ENCODE measurements around the gene MRM3.
"Not testable (repeated sequence)": the region's sequence is repeated elsewhere in the genome, so short reads cannot be mapped to it uniquely, and the experiment has no call there.

The MRM3 gene

DNA sequence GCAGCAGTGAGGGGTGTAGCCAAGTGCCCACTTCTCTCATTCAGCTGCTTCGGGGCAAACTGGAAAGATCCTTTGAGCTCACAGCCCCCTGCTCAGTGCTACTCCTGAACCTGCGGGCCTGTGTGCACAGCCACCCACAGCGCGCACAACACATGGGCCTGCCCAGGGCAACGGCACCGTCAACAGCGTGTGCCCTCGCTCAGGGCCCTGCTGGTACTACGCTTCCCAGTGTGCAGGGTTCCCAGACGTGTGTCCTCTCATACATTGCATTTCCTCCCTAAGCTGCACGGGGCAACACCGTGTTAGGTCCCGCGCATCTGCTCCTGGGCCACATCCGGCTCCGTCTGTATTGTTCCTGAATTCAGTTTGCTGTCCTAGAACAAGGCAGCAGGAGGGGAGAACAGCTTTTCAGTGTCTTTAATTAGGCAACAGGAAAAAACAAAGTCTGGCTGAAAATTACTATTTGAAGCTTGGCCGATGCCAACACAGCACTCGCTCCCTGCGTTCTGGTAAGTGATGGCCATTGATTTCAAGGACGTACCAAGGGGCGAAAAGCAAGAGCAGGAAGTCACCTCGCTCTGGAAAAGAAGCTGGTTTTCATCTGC lies 15.2 kb downstream of the MRM3 start:
- no peak for DNase-seq

DNA sequence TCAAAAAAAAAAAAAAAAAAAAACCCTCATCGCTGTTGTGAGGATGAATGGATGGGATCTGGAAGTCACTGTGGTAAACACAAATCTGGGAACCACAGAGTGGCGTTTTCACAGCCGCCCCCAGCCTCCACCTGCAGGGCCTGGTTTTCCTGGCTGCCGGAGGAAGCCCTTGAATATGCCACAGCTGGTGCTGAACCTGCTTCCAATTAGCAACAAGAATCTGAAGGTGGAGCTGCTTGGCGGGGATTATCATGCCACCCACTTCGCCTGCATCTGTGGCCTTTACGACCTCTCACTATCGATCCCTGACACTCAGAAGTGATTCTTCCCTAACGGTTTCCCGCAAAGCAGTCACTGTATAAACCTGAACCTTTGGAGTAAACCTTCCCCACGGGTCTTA lies 16.1 kb downstream of the MRM3 start:
- no peak for DNase-seq

DNA sequence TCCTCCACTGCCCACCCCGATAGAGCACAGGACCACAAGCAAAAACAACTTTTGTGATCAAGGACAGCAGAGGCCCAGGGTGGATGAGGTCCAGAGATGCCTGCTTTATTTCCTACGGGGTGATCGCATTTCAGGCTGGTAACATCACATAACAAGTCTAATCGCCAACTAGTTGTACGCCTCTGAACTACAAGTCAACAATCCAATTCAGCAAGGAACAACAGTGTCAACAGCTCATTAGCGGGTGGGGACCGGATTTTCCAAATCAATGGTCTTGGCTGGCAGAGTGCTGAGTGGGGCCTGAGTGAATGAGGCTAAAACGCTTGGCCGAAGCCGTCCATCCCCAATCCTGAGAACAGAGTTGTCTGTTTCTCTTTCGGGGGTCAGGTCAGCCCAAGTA lies 17.1 kb downstream of the MRM3 start:
- no peak for DNase-seq

DNA sequence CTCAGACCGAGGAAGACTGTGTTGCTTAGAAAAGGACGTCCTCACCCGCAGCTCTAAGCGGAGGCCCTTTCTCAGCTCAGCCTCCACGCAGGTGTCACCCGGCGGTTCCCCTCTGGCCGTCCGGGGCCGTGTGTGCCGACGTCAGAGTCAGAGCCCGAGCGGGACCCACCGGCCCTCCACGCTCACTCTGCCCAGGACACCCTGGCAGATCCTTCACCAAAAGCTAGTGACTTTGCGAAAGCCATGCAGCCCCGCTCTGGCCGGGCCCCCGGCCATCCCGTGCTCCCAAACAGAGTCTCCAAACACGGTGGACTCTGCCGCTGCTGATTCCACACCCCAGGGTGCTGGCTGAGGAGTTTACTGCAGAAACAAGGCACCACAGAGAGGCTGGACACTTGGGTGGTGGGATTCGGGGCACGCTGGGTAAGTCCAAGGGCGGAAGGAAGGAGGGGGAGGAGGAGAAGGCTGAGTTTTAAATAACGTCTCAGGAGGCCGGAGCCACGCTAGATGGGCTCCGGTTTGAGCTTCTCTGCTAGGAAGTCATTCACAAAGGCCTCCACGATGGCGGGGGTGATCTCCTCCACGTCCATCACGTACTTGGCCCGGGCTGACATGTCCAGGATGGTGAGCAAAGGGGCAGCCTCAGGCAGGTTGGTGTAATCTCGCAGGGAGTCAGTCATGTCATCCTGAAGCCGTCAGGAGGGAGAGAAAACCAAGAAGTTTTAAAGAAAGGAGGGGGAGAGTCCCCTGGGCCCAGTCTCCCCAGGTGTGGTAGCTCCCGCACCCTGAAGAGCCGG lies 18.5 kb downstream of the MRM3 start:
- no peak for DNase-seq

DNA sequence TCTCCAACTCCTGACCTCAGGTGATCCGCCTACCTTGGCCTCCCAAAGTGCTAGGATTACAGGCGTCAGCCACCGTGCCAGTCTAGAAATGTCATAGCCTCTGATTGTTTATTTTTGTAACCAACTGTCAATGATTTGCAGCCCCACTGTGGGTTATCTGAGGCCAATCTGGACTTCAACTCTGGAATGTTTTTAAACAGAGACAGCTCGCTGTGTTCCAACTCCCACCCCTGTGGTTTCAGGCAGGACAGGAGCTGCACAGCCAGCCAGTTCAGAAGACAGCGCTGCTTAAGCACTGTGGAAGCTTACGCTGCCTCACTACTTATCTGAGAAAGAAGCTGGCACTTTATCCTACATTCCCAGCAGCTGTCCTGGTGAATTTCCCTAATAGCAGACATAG lies 19.5 kb downstream of the MRM3 start:
- DNase-seq: no peak

DNA sequence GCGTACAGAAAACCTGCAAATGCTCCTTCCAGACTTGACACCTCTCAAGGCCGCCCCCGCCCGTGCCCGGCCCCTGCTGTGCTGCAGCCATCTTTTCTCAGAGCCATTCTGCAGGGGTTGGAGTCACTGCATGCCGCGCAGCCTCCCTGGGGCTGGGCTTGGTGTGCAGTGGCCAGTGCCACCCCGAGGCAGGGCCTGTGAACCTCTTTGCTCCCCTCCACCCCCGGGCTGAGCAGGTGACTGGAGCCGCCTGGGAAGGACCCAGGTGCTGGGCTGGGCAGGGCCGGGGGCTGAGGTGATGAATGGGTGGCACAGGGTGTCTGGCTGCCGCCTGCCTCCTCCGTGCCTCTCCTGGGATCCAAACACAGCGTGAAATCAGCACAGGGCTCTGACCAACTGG lies 20.3 kb downstream of the MRM3 start:
- DNase-seq: no peak

DNA sequence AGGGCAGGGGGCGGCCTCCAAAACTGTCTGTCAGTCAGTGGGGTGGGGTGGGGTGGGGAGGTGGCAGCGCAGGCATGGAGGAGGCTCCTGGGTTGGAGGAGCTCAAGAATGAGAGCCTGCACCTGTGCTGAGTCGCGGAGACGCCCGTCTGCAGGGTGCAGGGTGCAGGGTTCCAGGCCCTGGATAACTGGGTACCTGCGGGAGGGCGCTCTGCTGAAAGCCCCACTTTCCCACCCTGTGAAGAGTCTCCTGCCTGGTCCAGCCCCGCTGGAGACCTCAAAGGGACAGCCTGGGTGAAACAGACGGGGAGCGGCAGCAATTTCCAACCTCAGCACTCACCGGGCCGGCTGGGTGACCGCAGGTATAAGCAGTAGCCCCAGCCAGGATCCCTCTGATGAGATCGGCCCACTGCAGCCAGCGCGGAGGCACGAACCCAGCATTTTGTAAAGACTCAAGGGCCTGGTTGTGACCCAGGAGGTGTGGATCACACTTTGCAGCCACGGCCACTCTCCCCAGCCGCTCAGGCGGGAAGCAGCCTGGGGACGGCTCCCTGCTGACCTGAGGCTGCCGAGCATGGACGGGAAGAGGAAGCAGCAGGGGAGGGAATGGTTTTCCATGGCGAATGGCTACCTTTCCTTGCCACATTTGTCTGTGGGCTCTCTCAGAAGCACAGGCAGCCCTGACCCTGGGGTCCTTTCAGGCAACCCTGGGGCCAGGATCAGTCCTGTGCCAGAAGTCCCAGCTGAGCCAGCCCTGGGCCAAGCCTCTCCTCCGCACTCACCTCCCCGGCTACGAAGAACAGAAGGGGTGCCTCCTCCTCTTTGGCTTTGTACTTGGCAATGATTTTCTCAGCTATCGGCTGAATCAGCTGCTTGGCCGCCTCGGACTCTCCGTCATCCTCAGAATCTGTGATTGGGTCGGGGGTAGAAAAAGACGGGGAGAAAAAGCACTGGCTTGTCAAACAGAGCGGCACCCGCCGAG lies 21.0 kb downstream of the MRM3 start:
- no peak for DNase-seq

DNA sequence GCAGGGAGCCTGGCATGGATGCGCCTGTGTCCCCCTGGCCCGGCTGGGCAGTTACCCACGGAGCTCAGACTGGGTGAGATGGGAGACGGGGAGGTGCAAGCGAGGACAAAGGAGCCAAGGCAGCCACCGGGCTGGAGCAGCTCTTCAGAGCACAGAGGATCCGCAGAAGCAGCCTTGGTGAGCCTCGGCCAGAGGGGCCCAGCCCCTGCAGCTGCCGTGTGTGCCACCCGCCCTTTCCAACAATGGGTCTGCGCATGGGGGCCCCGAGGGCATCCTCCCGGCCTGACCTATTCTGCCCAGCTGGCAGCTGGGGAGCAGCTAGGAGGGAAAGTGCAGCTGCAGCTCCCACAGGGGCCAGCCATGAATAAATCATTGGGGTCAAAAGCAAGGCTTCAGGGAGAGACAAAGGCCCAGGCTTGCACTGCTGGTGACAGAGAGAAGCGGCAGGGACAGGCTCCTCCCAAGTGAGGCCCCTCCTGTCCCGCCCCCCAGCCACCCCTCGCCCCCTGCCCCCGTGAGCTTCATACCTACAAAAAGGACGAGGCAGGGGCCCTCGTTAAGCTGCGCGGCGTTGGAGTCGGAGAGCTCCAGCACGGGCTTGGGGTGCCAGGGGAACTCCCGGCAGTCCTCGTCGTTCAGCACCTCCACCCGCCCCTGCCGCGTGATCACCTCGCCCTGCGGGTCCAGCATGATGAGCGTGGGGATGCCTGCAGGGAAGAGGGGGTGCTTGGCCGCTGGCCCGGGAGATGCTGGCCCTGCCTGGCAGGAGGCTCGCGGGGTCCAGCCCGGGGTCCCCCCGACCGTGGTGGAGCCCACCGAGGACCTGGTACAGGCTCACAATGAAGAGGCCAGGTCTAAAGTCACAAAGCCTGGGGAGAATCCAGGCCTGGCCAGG lies 22.6 kb downstream of the MRM3 start:
- DNase-seq: peak; percentile 15

DNA sequence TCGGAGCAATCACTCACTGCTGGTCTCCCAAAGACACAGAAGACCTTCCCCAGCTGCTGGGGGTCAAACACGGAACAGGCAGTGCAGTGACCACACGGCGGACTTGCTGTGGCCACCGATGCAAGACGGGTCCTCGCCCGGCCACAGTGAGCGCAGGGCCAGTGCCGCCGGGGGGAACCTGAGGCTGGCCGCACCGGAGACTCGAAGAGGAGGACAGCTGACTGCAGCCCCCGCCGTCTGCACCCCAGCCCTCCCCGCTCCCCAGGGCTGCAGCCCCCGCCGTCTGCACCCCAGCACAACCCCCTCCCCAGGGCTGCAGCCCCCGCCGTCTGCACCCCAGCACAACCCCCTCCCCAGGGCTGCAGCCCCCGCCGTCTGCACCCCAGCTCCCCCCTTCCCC lies 23.7 kb downstream of the MRM3 start:
- DNase-seq: not testable (repeated sequence)

DNA sequence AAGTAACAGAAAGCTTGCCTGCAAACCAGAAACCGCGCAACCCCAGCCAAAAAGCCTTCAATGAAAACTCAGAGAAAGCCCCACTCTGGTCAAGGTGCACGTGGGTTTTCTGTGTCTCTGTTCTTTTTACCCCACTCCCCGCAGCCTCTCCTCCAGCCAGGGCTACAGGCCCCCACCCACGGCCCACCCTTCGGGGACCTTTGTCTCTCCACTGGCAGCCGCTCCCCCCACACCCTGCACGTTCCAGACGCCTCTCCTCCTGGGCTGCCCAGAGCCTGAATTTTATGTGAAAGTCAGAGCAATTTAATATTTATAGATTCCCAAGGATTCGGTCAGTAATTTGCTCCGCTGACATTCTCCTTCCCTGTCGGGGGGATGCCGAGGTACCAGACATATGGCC lies 24.2 kb downstream of the MRM3 start:
- no peak for DNase-seq

DNA sequence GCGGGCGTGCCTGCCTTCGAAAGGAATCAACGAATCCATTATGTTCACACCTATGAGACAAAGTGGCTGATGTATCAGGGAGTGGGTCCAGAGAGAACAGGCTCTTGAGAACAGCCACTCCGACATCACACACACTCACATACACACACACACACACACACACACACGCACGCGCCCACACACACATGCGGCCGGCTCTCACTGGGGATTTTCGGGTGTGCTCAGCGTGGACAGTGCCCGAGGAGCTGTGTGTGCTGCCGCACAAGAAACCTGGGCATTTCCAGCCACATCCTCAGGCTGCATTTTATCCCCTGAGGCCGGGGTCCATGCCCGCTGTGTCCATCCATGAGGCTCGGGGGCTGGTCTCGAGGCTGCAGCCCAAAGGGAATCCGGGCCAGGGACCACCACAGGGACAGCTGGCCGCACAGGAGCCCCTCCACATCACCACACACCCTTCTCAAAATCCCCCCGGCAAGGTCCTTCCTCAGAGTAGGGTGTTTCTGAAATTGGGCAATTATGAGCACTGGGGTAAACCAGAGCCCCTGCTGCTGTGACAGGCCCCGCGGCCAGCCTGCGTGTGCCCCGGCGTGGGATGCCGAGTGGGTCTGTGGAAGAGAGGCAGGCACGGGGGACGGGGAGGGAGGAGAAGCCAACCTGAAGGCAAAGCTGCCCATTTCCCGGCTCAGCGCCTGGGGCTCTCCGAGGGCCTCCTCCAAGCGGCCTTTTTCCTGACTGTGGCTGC lies 24.8 kb downstream of the MRM3 start:
- no peak for DNase-seq

DNA sequence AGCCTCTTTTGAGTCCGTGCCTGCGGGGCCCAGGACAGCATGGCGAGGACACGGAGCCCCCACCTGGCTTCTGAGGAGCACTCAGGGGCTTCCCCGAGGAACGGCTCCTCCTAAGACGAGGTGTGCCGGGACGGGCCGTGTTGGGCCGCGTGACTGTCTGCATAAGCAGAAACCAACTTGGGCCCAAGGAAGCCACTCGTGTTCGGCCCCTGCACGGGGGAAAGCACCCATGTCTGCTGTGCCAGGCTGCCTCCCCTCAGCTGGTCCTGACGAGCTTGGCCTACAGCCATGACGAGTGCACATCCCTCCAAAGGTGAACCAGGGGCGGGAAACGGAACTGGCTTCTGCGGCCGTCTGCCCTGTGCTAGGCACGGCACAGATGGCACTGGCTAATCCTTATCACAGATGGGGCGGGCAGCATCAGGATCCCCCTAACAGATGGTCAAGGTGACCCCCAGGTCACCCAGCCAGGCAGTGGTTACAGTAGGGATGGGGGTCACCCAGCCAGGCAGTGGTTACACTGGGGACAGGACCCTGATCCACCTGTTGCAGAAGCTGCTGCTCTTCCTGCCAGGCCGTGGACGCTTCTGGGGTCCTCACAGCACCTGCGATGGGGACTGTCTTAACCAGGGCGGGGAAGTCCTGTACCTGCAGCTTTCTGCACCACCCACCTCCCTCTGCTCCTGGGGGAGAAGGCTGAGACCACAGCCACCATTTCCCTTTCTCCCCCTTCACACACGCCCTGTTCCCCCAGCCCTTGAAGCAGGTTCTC lies 25.6 kb downstream of the MRM3 start:
- DNase-seq: no peak

DNA sequence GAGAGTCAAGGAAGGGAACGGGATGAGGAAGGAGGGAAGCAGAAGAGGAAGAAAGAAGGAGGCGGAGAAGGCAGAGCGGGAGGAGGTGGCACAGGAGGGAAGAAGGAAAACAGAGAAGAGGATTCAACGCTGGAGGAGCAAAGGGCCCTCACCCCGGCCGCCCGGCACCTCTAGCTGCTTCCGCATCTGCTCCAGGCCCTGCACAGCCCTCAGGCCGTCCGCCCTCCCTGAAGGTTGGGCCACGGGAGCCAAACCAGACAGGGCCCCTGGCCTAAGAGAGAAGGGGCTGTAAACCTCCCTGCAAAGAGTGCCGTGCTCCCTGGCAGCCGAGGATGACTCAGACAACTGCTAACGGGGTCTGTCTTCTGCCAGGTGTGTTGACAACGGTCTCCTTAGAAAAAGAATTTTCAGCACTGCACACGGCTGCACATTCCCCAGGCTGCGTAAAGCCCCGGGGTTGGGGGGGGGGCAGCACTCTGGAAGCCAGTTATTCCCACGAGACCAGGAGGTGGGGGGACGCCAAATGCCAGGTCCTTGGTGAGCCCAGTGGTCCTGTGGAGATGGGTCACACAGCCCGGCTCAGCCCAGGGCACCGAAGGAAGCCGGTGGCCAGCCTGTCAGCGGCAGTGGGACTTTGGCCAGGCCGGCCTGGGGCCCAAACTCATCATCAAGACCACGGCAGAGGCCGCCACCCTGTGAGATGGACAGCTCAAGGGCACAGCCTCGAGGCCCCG lies 29.1 kb downstream of the MRM3 start:
- DNase-seq: no peak

DNA sequence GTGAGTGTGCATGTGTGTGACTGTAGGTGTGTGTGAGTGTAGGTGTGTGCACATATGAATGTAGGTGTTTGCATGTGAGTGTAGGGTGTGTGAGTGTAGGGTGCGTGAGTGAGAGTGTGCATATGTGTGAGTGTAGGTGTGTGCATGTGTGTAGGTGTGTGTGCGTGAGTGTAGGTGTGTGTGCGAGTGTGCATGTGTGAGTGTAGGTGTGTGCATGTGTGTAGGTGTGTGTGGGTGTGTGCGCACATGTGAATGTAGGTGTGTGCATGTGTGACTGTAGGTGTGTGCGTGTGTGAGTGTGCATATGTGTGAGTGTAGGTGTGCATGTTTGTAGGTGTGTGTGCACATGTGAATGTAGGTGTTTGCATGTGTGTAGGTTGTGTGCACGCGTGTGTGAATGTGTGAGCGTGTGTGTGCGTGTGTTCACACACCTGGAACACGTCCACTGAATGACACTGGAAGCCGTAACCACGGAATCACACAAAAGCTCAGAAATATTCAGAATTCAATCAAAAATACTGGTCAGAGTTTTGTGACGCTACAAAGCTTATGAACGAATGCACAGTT lies 30.6 kb downstream of the MRM3 start:
- no peak for DNase-seq

DNA sequence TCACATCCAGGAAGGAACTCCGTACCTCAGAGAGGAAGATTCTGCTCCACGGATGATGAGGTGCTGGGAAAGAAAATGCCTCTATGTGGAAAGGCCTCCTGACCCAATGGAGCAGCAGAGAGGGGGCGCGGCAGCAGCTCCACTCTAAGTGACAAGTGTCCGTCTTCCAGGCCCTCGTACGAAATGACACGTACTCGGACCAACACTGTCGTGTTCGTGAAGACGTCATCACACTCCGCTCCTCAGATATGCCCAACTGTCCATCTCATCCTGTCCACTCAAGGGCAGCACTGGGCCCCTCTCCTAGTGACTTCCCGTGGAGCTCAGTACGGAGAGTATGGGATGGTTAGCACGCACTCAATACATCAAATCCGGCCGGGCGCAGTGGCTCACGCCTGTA lies 32.2 kb downstream of the MRM3 start:
- DNase-seq: no peak

DNA sequence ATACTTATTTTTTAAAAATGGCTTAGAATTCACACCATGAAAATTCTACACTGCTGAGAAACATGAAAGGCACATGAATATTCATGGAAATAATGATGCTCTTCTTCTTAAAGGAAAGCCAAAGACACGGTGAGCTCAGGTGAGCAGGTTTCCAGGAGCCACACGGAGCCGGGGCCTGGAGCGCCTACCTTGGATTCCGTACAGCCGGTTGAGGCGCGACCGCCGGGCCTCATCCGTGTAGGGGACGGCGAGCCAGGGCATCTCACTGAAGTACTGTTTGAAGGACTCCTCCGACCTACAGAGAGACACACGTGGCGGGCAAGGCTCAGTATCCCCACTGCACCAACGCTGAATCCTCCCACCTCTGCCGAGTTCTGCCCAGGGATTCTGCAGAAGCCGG lies 37.1 kb downstream of the MRM3 start:
- no peak for DNase-seq

DNA sequence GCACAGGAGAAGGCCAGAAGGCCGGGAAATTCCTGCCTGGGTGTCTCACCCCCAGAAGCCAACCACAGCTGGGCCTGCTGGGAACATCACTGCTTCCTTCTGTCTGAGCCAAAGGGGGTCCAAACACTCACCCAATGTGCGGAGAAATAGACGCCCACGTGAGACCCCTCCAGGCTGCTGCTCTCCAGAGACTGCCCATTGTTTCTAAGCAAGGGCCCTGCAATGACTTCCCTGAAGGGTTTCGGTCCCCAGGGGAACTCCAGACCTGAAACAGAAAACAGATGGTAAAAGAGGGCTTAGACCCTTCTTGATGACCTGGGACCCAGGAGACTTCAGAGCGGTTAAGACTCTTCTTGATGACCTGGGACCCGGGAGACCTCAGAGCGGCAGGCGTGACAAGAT lies 41.3 kb downstream of the MRM3 start:
- no peak for DNase-seq

DNA sequence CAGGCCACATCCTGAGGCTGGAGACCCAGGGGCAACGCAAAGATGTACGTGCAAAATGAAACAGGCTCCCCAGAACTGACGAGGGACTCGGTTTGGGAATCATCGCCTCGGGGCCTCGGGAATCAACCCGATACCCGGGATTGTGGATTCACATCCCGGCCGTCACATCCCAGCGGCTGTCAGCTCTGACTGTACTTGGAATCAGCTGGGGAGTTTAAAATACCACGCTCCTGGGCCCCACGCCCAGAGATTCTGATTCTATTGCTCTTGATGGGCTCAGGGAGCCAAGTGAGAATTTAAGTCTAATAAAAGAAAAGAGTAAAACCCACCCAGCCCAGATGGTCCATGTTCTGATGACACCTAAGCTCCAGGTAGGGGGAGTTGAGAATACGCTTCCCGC lies 42.2 kb downstream of the MRM3 start:
- no peak for DNase-seq

DNA sequence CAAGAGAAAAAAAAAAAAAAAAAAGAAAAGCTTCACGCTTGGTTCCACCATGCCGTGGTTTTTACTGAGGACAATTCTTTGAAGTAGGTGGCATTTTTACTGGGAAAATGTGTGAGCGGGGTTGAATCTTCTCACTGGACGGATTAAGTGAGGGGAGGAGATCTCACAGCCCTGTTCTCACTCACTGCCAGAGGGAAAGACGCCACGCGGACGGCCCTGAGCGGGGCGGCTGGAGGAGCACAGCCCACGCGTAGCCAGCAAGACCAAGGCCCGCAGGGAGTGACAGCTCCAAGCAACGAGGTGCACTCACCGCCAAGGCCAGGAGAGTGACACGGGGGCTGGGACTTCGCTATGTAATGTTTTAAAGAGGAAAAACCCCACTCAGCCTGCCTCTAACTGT lies 43.1 kb downstream of the MRM3 start:
- DNase-seq: no peak

DNA sequence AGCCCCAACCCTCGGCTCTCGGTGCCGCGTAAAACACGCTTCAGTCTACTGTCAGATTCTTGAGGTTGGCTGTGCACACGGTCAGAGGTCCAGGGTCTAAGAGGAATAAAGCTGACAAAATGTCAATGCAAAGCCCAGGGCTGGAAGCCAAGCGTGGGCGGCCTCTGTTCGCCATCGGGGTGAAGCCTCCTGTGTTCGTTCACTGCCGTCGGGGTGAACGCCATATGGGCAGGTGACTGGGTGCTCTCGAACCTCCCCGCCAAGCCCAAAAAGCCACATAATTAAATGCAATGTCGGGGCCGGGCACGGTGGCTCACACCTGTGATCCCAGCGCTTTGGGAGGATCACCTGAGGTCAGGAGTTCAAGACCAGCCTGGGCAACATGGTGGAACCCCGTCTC lies 44.6 kb downstream of the MRM3 start:
- no peak for DNase-seq

Measured in right hindlimb (tissue), 1 donor.